H9 (cell line): ENCODE results near the gene P2RX5. TPM values are rescaled to one million over a fixed set of nuclear protein-coding genes. Genes with fewer than 3 reads are reported as not detected.

ENCODE experiments used
- DNase-seq: peaks from one replicate; pipeline ENCODE4 v3.0.0-alpha.2; 2017
- H2AFZ ChIP-seq: one replicate; pipeline ENCODE4 v1.6.1; 2013; ENCODE audit warnings: mild to moderate bottlenecking, low read length, control low read depth, moderate library complexity
- H2AK5ac ChIP-seq: 2 replicates; pipeline ENCODE4 v1.6.1; 2013; ENCODE audit warnings: low read length, control low read depth, mixed read lengths; ENCODE audit not compliant: insufficient read length
- H2BK120ac ChIP-seq: one replicate; pipeline ENCODE4 v1.6.1; 2013; ENCODE audit warnings: low read depth, mild to moderate bottlenecking, low read length, control low read depth, inconsistent platforms; ENCODE audit not compliant: poor library complexity, severe bottlenecking
- H2BK12ac ChIP-seq: 2 replicates; pipeline ENCODE4 v1.6.1; 2013; ENCODE audit warnings: low read length, control low read depth, mixed read lengths, low read depth; ENCODE audit not compliant: insufficient read length
- H2BK15ac ChIP-seq: 2 replicates; pipeline ENCODE4 v1.6.1; 2013; ENCODE audit warnings: low read depth, low read length, control low read depth
- H2BK20ac ChIP-seq: one replicate; pipeline ENCODE4 v1.6.1; 2013; ENCODE audit warnings: low read depth, mild to moderate bottlenecking, low read length, control low read depth, inconsistent platforms; ENCODE audit not compliant: poor library complexity, severe bottlenecking
- H2BK5ac ChIP-seq: 2 replicates; pipeline ENCODE4 v1.6.1; 2013; ENCODE audit warnings: low read length, control low read depth, mixed read lengths; ENCODE audit not compliant: insufficient read length
- H3K14ac ChIP-seq: 2 replicates; pipeline ENCODE4 v1.6.1; 2013; ENCODE audit warnings: low read length, control low read depth; ENCODE audit not compliant: insufficient read depth
- H3K18ac ChIP-seq: 2 replicates; pipeline ENCODE4 v1.6.1; 2013; ENCODE audit warnings: low read depth, mild to moderate bottlenecking, mixed read lengths, low read length, control low read depth; ENCODE audit not compliant: insufficient read length
- H3K23ac ChIP-seq: 2 replicates; pipeline ENCODE4 v1.6.1; 2013; ENCODE audit warnings: low read length, control low read depth, mixed read lengths, low read depth; ENCODE audit not compliant: insufficient read length
- H3K23me2 ChIP-seq: 2 replicates; pipeline ENCODE4 v1.6.1; 2013; ENCODE audit warnings: low read depth, mild to moderate bottlenecking, mixed read lengths, low read length, control low read depth; ENCODE audit not compliant: insufficient read length, poor library complexity, severe bottlenecking
- H3K27ac ChIP-seq: 2 replicates; pipeline ENCODE4 v1.5.1; 2013; ENCODE audit warnings: low read length, control low read depth, mixed read lengths, low read depth; ENCODE audit not compliant: insufficient read length
- H3K27me3 ChIP-seq: 2 replicates; pipeline ENCODE4 v1.6.1; 2013; ENCODE audit warnings: low read length, control low read depth, inconsistent platforms; ENCODE audit not compliant: insufficient read depth
- H3K4ac ChIP-seq: 2 replicates; pipeline ENCODE4 v1.6.1; 2013; ENCODE audit warnings: low read depth, mild to moderate bottlenecking, control low read depth, inconsistent platforms, low read length, moderate library complexity
- H3K4me1 ChIP-seq: 2 replicates; pipeline ENCODE4 v1.6.1; 2013; ENCODE audit warnings: low read length, control low read depth, inconsistent platforms; ENCODE audit not compliant: insufficient read depth
- H3K4me2 ChIP-seq: 2 replicates; pipeline ENCODE4 v1.6.1; 2013; ENCODE audit warnings: low read length, control low read depth, mixed read lengths; ENCODE audit not compliant: insufficient read length, insufficient read depth
- H3K56ac ChIP-seq: 2 replicates; pipeline ENCODE4 v1.6.1; 2013; ENCODE audit warnings: low read depth, mild to moderate bottlenecking, mixed read lengths, low read length, control low read depth; ENCODE audit not compliant: insufficient read length
- H3K79me1 ChIP-seq: 2 replicates; pipeline ENCODE4 v1.6.1; 2013; ENCODE audit warnings: low read depth, mild to moderate bottlenecking, moderate library complexity, low read length, control low read depth, inconsistent platforms; ENCODE audit not compliant: insufficient read depth, poor library complexity, severe bottlenecking
- H3K79me2 ChIP-seq: 2 replicates; pipeline ENCODE4 v1.6.1; 2013; ENCODE audit warnings: low read length, control low read depth, inconsistent platforms; ENCODE audit not compliant: insufficient read depth
- H3K9ac ChIP-seq: 2 replicates; pipeline ENCODE4 v1.6.1; 2013; ENCODE audit warnings: low read length, control low read depth, mixed read lengths; ENCODE audit not compliant: insufficient read length; ENCODE audit errors: extremely low read depth
- H3K9me3 ChIP-seq: one replicate; pipeline ENCODE4 v1.6.1; 2013; ENCODE audit warnings: low read depth, low read length, inconsistent platforms; ENCODE audit not compliant: control insufficient read depth
- H3T11ph ChIP-seq: one replicate; pipeline ENCODE4 v1.6.1; 2013; ENCODE audit warnings: mild to moderate bottlenecking, low read length, control low read depth, inconsistent platforms
- H4K20me1 ChIP-seq: one replicate; pipeline ENCODE4 v1.6.1; 2013; ENCODE audit not compliant: control insufficient read depth, insufficient read length, insufficient read depth
- H4K5ac ChIP-seq: 2 replicates; pipeline ENCODE4 v1.6.1; 2013; ENCODE audit warnings: low read depth, mild to moderate bottlenecking, mixed read lengths, low read length, control low read depth; ENCODE audit not compliant: insufficient read length
- H4K8ac ChIP-seq: replicated peaks from 2 replicates; pipeline ENCODE4 v1.6.1; 2013; ENCODE audit warnings: low read length, control low read depth, mixed read lengths, low read depth; ENCODE audit not compliant: insufficient read length
- H4K91ac ChIP-seq: 2 replicates; pipeline ENCODE4 v1.6.1; 2013; ENCODE audit warnings: low read depth, mild to moderate bottlenecking, moderate library complexity, mixed read lengths, low read length, control low read depth; ENCODE audit not compliant: insufficient read length
- H3K27ac Mint-ChIP-seq, 3 experiments: 2 replicates in 2 of 3; 3 replicates in 1 of 3; pipeline ENCODE4 v1.8.0; 2020 to 2021; ENCODE audit warnings: mixed read lengths in 3 of 3, mild to moderate bottlenecking in 1 of 3, moderate library complexity in 1 of 3
- H3K27me3 Mint-ChIP-seq: 2 replicates; pipeline ENCODE4 v1.8.0; 2021; ENCODE audit warnings: low read depth, mild to moderate bottlenecking, moderate library complexity, mixed read lengths
- H3K36me3 Mint-ChIP-seq, 3 experiments: 2 replicates in 2 of 3; 3 replicates in 1 of 3; pipeline ENCODE4 v1.8.0; 2020 to 2021; ENCODE audit warnings: low read depth in 3 of 3, mixed read lengths in 3 of 3; ENCODE audit not compliant: insufficient read depth in 1 of 3
- H3K4me1 Mint-ChIP-seq, 2 experiments: 2 replicates each; pipeline ENCODE4 v1.8.0; 2020; ENCODE audit warnings: mixed read lengths in 2 of 2
- H3K4me3 Mint-ChIP-seq, 2 experiments: 2 replicates in 1 of 2; 3 replicates in 1 of 2; pipeline ENCODE4 v1.8.0; 2020 to 2021; ENCODE audit warnings: mild to moderate bottlenecking in 2 of 2, mixed read lengths in 2 of 2, moderate library complexity in 1 of 2
- H3K9me3 Mint-ChIP-seq, 2 experiments: 2 replicates in 1 of 2; 3 replicates in 1 of 2; pipeline ENCODE4 v1.8.0; 2020; ENCODE audit warnings: mild to moderate bottlenecking in 2 of 2, mixed read lengths in 2 of 2, moderate library complexity in 1 of 2
- CTCF ChIP-seq: fragments of 200-600 bp; sonication (generic); conservative IDR thresholded peaks from 3 replicates; pipeline ENCODE4 v1.8.0; 2021; ENCODE audit warnings: antibody characterized with exemption, mild to moderate bottlenecking
- WGBS: extraction: QIAGEN DNeasy Blood & Tissue Kit; methylation state at CpG from one replicate; pipeline ENCODE4 v1.1.7; 2013; ENCODE audit warnings: missing lambda C conversion rate, low lambda C conversion rate, mixed read lengths; ENCODE audit not compliant: insufficient read length; ENCODE audit errors: extremely low coverage; 5-methylcytosine and 5-hydroxymethylcytosine counted together
- total RNA-seq: library from RNA; stranded (reverse); gene quantifications from 2 replicates; pipeline ENCODE4 v1.2.1, GENCODE V29; 2021

P2RX5 gene
- total RNA-seq, 1 experiment from 2014 or later, result 4.7 TPM

DNA sequence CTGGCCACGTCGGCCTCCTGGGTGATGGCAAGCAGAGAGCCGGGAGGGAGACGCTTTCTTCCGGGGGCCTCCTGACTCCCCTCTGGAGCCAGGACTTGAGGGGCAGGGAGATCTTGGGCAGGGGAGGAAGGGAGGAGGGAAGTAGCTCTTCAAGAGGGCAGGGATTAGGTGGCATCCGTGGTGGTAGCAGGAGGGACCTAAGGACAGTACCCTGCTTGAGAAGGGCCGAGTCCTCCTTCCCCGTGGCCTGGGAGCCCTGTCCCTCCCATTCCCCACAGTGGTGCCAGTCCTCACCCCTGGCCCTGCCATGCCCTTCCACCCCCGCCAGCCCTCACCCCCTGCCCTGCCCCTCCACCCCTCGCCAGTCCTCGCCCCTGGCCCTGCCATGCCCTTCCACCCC is 40.2 kb downstream of the P2RX5 start:
- Histone ChIP-seq H2BK15ac (no peak overlapping the region), H2BK120ac (no peak overlapping the region), H2BK20ac (no peak overlapping the region), H4K20me1 (no peaks in the 10 kb centered on the region), H3K27ac (no peak overlapping the region), H2AFZ (no peak overlapping the region), H3K23me2 (no peaks in the 10 kb centered on the region), H2BK12ac (no peak overlapping the region), H3K27me3 (no peaks in the 10 kb centered on the region), H3K4ac (no peak overlapping the region), H3K79me2 (no peaks in the 10 kb centered on the region), H3K4me2 (no peak overlapping the region), H3T11ph (no peak overlapping the region), H4K5ac (no peak overlapping the region), H3K4me1 (no peaks in the 10 kb centered on the region), H3K56ac (no peak overlapping the region), H3K23ac (no peak overlapping the region), H3K18ac (no peak overlapping the region), H2AK5ac (no peak overlapping the region), H2BK5ac (no peak overlapping the region), H3K14ac (no peak overlapping the region), H3K9me3 (no peaks in the 10 kb centered on the region), H4K8ac (no peak overlapping the region), H3K79me1 (no peaks in the 10 kb centered on the region), H4K91ac (no peak overlapping the region), H3K9ac (no peak overlapping the region)
- no peak overlapping the region for H3K4me3 Mint-ChIP-seq
- WGBS, result no CpG with 5 or more reads among the region's 11 CpGs
- H3K36me3 Mint-ChIP-seq, result peaks cover 0 to 9% (median 0%) of the 10 kb centered on the region in 3 experiments; a peak in 4 of 7 replicates
- H3K9me3 Mint-ChIP-seq, result no peaks in the 10 kb centered on the region
- H3K27me3 Mint-ChIP-seq, result no peaks in the 10 kb centered on the region
- H3K27ac Mint-ChIP-seq, result 0 out of 7 replicates have a peak overlapping the region, but pooled peaks of 1 of the 3 experiments have one; percentile 28
- peak; percentile 27 for DNase-seq
- H3K4me1 Mint-ChIP-seq, result peaks cover 8 to 12% of the 10 kb centered on the region in 2 experiments
- no peak for TF ChIP-seq CTCF
